H1 (cell line): ENCODE results near the gene CSNK2B. TPM values are rescaled to one million over a fixed set of nuclear protein-coding genes. Genes with fewer than 3 reads are reported as not detected.

ENCODE experiments used
- CTCF ChIA-PET: fragments of 300-600 bp; sonication (Branson Sonifier 250); formaldehyde crosslinking; loops from one replicate; lab custom pipeline; 2021; ENCODE audit not compliant: partially characterized antibody; lab: Charles Lee
- POLR2A ChIA-PET: fragments of 300-600 bp; sonication (Branson Sonifier 250); formaldehyde crosslinking; loops from one replicate; lab custom pipeline; 2021; ENCODE audit warnings: inconsistent platforms; ENCODE audit not compliant: partially characterized antibody; lab: Charles Lee
- DNase-seq, 2 experiments: peaks; one replicate each; pipeline versions ENCODE4 v3.0.0 to v3.0.0-alpha.2; 2010 to 2022; ENCODE audit warnings: low spot score in 2 of 2, low read depth in 1 of 2, mixed read lengths in 1 of 2
- FAIRE-seq: peaks from 2 replicates; lab custom pipeline; 2011; peaks lifted over from hg19 to GRCh38; lab: Jason Lieb, UNC
- H2AFZ ChIP-seq: 2 replicates; pipeline ENCODE4 v1.8.1; 2012; ENCODE audit warnings: low read length, inconsistent platforms
- H2AK5ac ChIP-seq: 2 replicates; pipeline ENCODE4 v1.6.1; 2013; ENCODE audit warnings: low read depth, low read length
- H2BK120ac ChIP-seq: replicated peaks from 2 replicates; pipeline ENCODE3; 2013; ENCODE audit warnings: low read depth, low read length, inconsistent platforms
- H2BK12ac ChIP-seq: 2 replicates; pipeline ENCODE4 v1.6.1; 2013; ENCODE audit warnings: low read depth, low read length
- H2BK15ac ChIP-seq: 2 replicates; pipeline ENCODE4 v1.6.1; 2013; ENCODE audit warnings: low read length
- H2BK20ac ChIP-seq: 2 replicates; pipeline ENCODE4 v1.6.1; 2013; ENCODE audit warnings: low read length
- H2BK5ac ChIP-seq: 2 replicates; pipeline ENCODE4 v1.6.1; 2013; ENCODE audit warnings: low read depth, low read length
- H3K14ac ChIP-seq: 2 replicates; pipeline ENCODE4 v1.6.1; 2013; ENCODE audit warnings: inconsistent platforms; ENCODE audit not compliant: insufficient read length
- H3K18ac ChIP-seq: 2 replicates; pipeline ENCODE4 v1.6.1; 2013; ENCODE audit warnings: low read length; ENCODE audit errors: extremely low read depth
- H3K23ac ChIP-seq: 2 replicates; pipeline ENCODE4 v1.6.1; 2013; ENCODE audit warnings: inconsistent platforms; ENCODE audit not compliant: insufficient read length
- H3K23me2 ChIP-seq: 2 replicates; pipeline ENCODE4 v1.6.1; 2013; ENCODE audit warnings: low read depth, low read length
- H3K27ac ChIP-seq: 2 replicates; pipeline ENCODE4 v1.6.1; 2011; ENCODE audit warnings: low read depth, low read length, inconsistent platforms
- H3K27me3 ChIP-seq, 4 experiments: replicated peaks in 1 of 4; 1 replicate in 1 of 4; 2 replicates in 3 of 4; pipeline versions ENCODE4 v1.6.1 to v1.8.1; 2011 to 2013; ENCODE audit warnings: low read length in 3 of 4, mild to moderate bottlenecking in 3 of 4, inconsistent platforms in 2 of 4, mixed read lengths in 2 of 4, moderate library complexity in 1 of 4; ENCODE audit not compliant: control insufficient read depth in 3 of 4, insufficient read depth in 3 of 4; ENCODE audit errors: extremely low read depth in 1 of 4
- H3K36me3 ChIP-seq, 4 experiments: 2 replicates each; pipeline versions ENCODE4 v1.6.1 to v1.8.1; 2011 to 2013; ENCODE audit warnings: mild to moderate bottlenecking in 4 of 4, low read length in 3 of 4, moderate library complexity in 2 of 4, control low read depth in 1 of 4, inconsistent platforms in 1 of 4; ENCODE audit not compliant: insufficient read depth in 4 of 4, control insufficient read depth in 2 of 4
- H3K4ac ChIP-seq: replicated peaks from 2 replicates; pipeline ENCODE3; 2013; ENCODE audit warnings: low read length, low read depth, mixed read lengths, inconsistent platforms; ENCODE audit not compliant: insufficient read length
- H3K4me1 ChIP-seq, 4 experiments: replicated peaks in 1 of 4; 1 replicate in 1 of 4; 2 replicates in 3 of 4; pipeline versions ENCODE4 v1.6.1 to v1.8.1; 2011 to 2013; ENCODE audit warnings: low read length in 3 of 4, inconsistent platforms in 2 of 4, mixed read lengths in 1 of 4; ENCODE audit not compliant: insufficient read depth in 4 of 4, control insufficient read depth in 3 of 4
- H3K4me2 ChIP-seq, 2 experiments: 2 replicates each; pipeline versions ENCODE4 v1.6.1 to v1.8.1; 2011 to 2013; ENCODE audit warnings: low read depth in 2 of 2, low read length in 2 of 2, control low read depth in 1 of 2, inconsistent platforms in 1 of 2, mild to moderate bottlenecking in 1 of 2; ENCODE audit not compliant: insufficient read depth in 1 of 2
- H3K4me3 ChIP-seq, 4 experiments: fragments of 200-600, 300-600 bp in 1 of 4; sonication (generic), shearing (Covaris generic), sonication (Bioruptor Twin) in 1 of 4; 2 replicates each; pipeline versions ENCODE4 v1.5.1 to v1.8.1; 2011 to 2016; ENCODE audit warnings: low read length in 4 of 4, low read depth in 3 of 4, control low read depth in 2 of 4, inconsistent platforms in 2 of 4, mild to moderate bottlenecking in 2 of 4, mixed read lengths in 1 of 4, moderate library complexity in 1 of 4; ENCODE audit not compliant: insufficient read depth in 2 of 4; ENCODE audit errors: extremely low read depth in 1 of 4
- H3K56ac ChIP-seq: replicated peaks from 2 replicates; pipeline ENCODE3; 2013; ENCODE audit warnings: low read depth, mild to moderate bottlenecking, mixed read lengths, low read length, inconsistent platforms; ENCODE audit not compliant: insufficient read length
- H3K79me1 ChIP-seq: 2 replicates; pipeline ENCODE4 v1.6.1; 2013; ENCODE audit warnings: low read depth, low read length, control low read depth
- H3K79me2 ChIP-seq, 2 experiments: 2 replicates each; pipeline versions ENCODE4 v1.6.1 to v1.8.1; 2012 to 2013; ENCODE audit warnings: low read length in 2 of 2, mild to moderate bottlenecking in 2 of 2, inconsistent platforms in 1 of 2; ENCODE audit not compliant: insufficient read depth in 2 of 2, control insufficient read depth in 1 of 2
- H3K9ac ChIP-seq, 4 experiments: replicated peaks in 1 of 4; 1 replicate in 1 of 4; 2 replicates in 3 of 4; pipeline versions ENCODE4 v1.6.1 to v1.8.1; 2011 to 2013; ENCODE audit warnings: low read depth in 3 of 4, low read length in 3 of 4, control low read depth in 2 of 4, mild to moderate bottlenecking in 2 of 4, moderate library complexity in 2 of 4, inconsistent platforms in 1 of 4; ENCODE audit errors: extremely low read depth in 1 of 4
- H3K9me3 ChIP-seq, 2 experiments: 2 replicates each; pipeline versions ENCODE4 v1.6.1 to v1.8.1; 2012 to 2013; ENCODE audit warnings: mild to moderate bottlenecking in 2 of 2, moderate library complexity in 2 of 2, control low read depth in 1 of 2, inconsistent platforms in 1 of 2, low read depth in 1 of 2, low read length in 1 of 2, mixed read lengths in 1 of 2; ENCODE audit not compliant: insufficient read depth in 2 of 2
- H4K20me1 ChIP-seq, 2 experiments: replicated peaks in 1 of 2; 2 replicates each; pipeline versions ENCODE3 to v1.8.1; 2011 to 2013; ENCODE audit warnings: inconsistent platforms in 2 of 2, low read length in 2 of 2, mild to moderate bottlenecking in 1 of 2; ENCODE audit not compliant: insufficient read depth in 2 of 2, control insufficient read depth in 1 of 2
- H4K5ac ChIP-seq: 2 replicates; pipeline ENCODE4 v1.6.1; 2013; ENCODE audit warnings: low read length, low read depth, mixed read lengths, inconsistent platforms; ENCODE audit not compliant: insufficient read length
- H4K8ac ChIP-seq: 2 replicates; pipeline ENCODE4 v1.8.0; 2013; ENCODE audit warnings: mild to moderate bottlenecking, moderate library complexity, low read length, inconsistent platforms; ENCODE audit not compliant: insufficient read depth; ENCODE audit errors: extremely low read depth
- H4K91ac ChIP-seq: replicated peaks from 2 replicates; pipeline ENCODE3; 2013; ENCODE audit warnings: low read length, mixed read lengths, inconsistent platforms; ENCODE audit not compliant: insufficient read length
- CREB1 ChIP-seq: IDR thresholded peaks from 2 replicates; pipeline ENCODE4 v1.6.1; 2012; ENCODE audit warnings: inconsistent platforms
- EGR1 ChIP-seq: IDR thresholded peaks from 2 replicates; pipeline ENCODE4 v1.6.1; 2011; ENCODE audit warnings: low read depth, low read length, borderline replicate concordance
- EP300 ChIP-seq, 2 experiments: IDR thresholded peaks; 1 replicate in 1 of 2; 2 replicates in 1 of 2; pipeline ENCODE4 v1.6.1; 2011 to 2012; ENCODE audit warnings: low read depth in 2 of 2, low read length in 2 of 2, mild to moderate bottlenecking in 2 of 2, borderline replicate concordance in 1 of 2, inconsistent platforms in 1 of 2, moderate library complexity in 1 of 2
- HDAC2 ChIP-seq, 2 experiments: fragments of 300-600 bp in 1 of 2; sonication (generic) in 1 of 2; IDR thresholded peaks; 2 replicates each; pipeline ENCODE4 v1.6.1; 2011 to 2012; ENCODE audit warnings: low read depth in 2 of 2, low read length in 2 of 2, mild to moderate bottlenecking in 2 of 2, moderate library complexity in 2 of 2, borderline replicate concordance in 1 of 2, inconsistent platforms in 1 of 2
- RAD21 ChIP-seq, 2 experiments: IDR thresholded peaks in 1 of 2; conservative IDR thresholded peaks in 1 of 2; 2 replicates each; pipeline ENCODE4 v1.6.1; 2011; ENCODE audit warnings: low read depth in 2 of 2, low read length in 2 of 2, improper control_type of control experiment in 1 of 2, inconsistent platforms in 1 of 2, mild to moderate bottlenecking in 1 of 2, moderate library complexity in 1 of 2
- RNF2 ChIP-seq: fragments of 200-900, 300-1000 bp; sonication (generic); IDR thresholded peaks from 2 replicates; pipeline ENCODE4 v1.7.1; 2016; ENCODE audit warnings: borderline replicate concordance, low read depth, mild to moderate bottlenecking, antibody characterized with exemption, low read length; ENCODE audit not compliant: poor library complexity, severe bottlenecking; ENCODE audit errors: missing control alignments
- SP1 ChIP-seq: IDR thresholded peaks from 2 replicates; pipeline ENCODE4 v1.6.1; 2011; ENCODE audit warnings: low read depth, low read length
- SUZ12 ChIP-seq: fragments of 200-600 bp; sonication (generic); IDR thresholded peaks from 2 replicates; pipeline ENCODE4 v1.6.1; 2012; ENCODE audit warnings: mild to moderate bottlenecking, inconsistent platforms, low read length, moderate library complexity, mixed read lengths
- TAF7 ChIP-seq: optimal IDR thresholded peaks from 2 replicates; pipeline ENCODE3; 2011; ENCODE audit warnings: low read depth, mild to moderate bottlenecking, inconsistent platforms, low read length, moderate library complexity, borderline replicate concordance
- TCF12 ChIP-seq: IDR thresholded peaks from 2 replicates; pipeline ENCODE4 v1.6.1; 2011; ENCODE audit warnings: low read depth, mild to moderate bottlenecking, low read length
- USF2 ChIP-seq: IDR thresholded peaks from 2 replicates; pipeline ENCODE4 v1.6.1; 2011; ENCODE audit warnings: low read length, improper control_type of control experiment
- WGBS, 2 experiments: shearing (Covaris generic) in 1 of 2; methylation state at CpG; one replicate each; pipeline versions ENCODE4 v1.1.6 to v1.1.7; 2013 to 2015; ENCODE audit warnings: low lambda C conversion rate in 2 of 2, mixed read lengths in 2 of 2, inconsistent platforms in 1 of 2, low coverage in 1 of 2, missing lambda C conversion rate in 1 of 2; ENCODE audit not compliant: insufficient replicate concordance in 2 of 2, insufficient coverage in 1 of 2, insufficient read length in 1 of 2; ENCODE audit errors: extremely low coverage in 1 of 2, missing lambda C conversion rate in 1 of 2; 5-methylcytosine and 5-hydroxymethylcytosine counted together
- polyA plus RNA-seq, 7 experiments: library from polyadenylated mRNA; depleted of rRNA in 3 of 7; stranded (reverse) in 5 of 7; unstranded in 2 of 7; fragments of >200 nt in 5 of 7; fragments of 200-250 nt in 2 of 7; gene quantifications; 1 replicate in 5 of 7; 2 replicates in 1 of 7; 4 replicates in 1 of 7; pipeline versions ENCODE4 v1.2.1 to v1.2.3, GENCODE V29; 2011 to 2013; ENCODE audit warnings: missing spikeins in 2 of 7, mixed read lengths in 2 of 7
- total RNA-seq: library from RNA; stranded (reverse); fragmentation: NEBNext Ultra II Directional; extraction: Animal tissue kit (Norgen Biotek cat#: 25700); gene quantifications from 2 replicates; pipeline ENCODE4 v1.2.1, GENCODE V29; 2021

CSNK2B gene
- total and polyA plus RNA-seq, 2 of the 8 experiments (the other 6 are each of a cell fraction or from before 2014, with no cell fraction given), result 169 to 208 TPM

GRCh38 chr6:31631209-31631608 is 34.7 kb upstream of the CSNK2B start:
- Histone ChIP-seq H3K18ac (no peak overlapping the region), H2BK15ac (no peak overlapping the region), H2BK120ac (no peak overlapping the region), H3K4me1 (no peaks in the 10 kb centered on the region), H3K79me1 (peaks cover 13% of the 10 kb centered on the region; the same call in 1 of the 2 replicates), H3K36me3 (peaks cover 82 to 100% (median 97%) of the 10 kb centered on the region in 4 experiments), H2AFZ (no peak overlapping the region), H3K4ac (no peak overlapping the region), H2BK5ac (no peak overlapping the region), H3K4me3 (no peak overlapping the region), H3K27ac (no peak overlapping the region), H3K9me3 (no peaks in the 10 kb centered on the region), H3K23ac (no peak overlapping the region), H3K4me2 (no peak overlapping the region), H4K91ac (no peak overlapping the region), H3K56ac (no peak overlapping the region), H3K9ac (no peak overlapping the region), H2BK12ac (no peak overlapping the region), H2AK5ac (no peak overlapping the region), H2BK20ac (no peak overlapping the region), H4K20me1 (peaks cover 16 to 22% of the 10 kb centered on the region in 2 experiments), H4K8ac (peak overlapping the region; percentile 3; the same call in 1 of the 2 replicates), H3K79me2 (no peaks in the 10 kb centered on the region; a peak in 1 of 4 replicates), H3K14ac (no peak overlapping the region), H3K23me2 (no peaks in the 10 kb centered on the region), H4K5ac (no peak overlapping the region), H3K27me3 (no peaks in the 10 kb centered on the region)
- WGBS, 2 experiments, result 98% methylated on average over 15 of the region's 16 CpGs; no CpG with 5 or more reads in 1 of the 2 experiments
- ChIA-PET POLR2A (interaction anchor here (0.8 to 34.9 kb wide), 5 partner anchors 6 to 136 kb away, joined by 3 to 883 read pairs (median 648); partner anchors contain the start of genes AIF1, APOM, BAG6 and C6orf47), CTCF (interaction anchor here (0.8 kb wide), 1 partner anchor 22 kb away, joined by 3 read pairs; the partner anchor contains the start of gene BAG6)
- no peak for DNase-seq
- no peak for FAIRE-seq
- no peak for TF ChIP-seq SUZ12
- no peak for TF ChIP-seq EP300 (IDR thresholded peaks at IDR 0.05; ENCODE audit: borderline replicate concordance in 1 of 2, low read depth in 2 of 2, low read length in 2 of 2)
- TF ChIP-seq TAF7, result no peak
- TF ChIP-seq CREB1, result no peak
- no peak for TF ChIP-seq TCF12
- TF ChIP-seq HDAC2 (IDR thresholded peaks at IDR 0.05; ENCODE audit: borderline replicate concordance in 1 of 2, low read depth in 2 of 2, low read length in 2 of 2), result no peak
- TF ChIP-seq EGR1, result no peak
- TF ChIP-seq RNF2, result no peak
- no peak for TF ChIP-seq RAD21 (IDR thresholded peaks at IDR 0.05 in 1 of 2, conservative IDR thresholded peaks at IDR 0.05 in 1 of 2; ENCODE audit: low read depth in 2 of 2, low read length in 2 of 2)
- TF ChIP-seq USF2, result no peak
- TF ChIP-seq SP1, result no peak
